Sigmoid colon (tissue), 4 donors: ENCODE results near the gene PFDN4.

Source experiments
- POLR2AphosphoS5 ChIP-seq, 4 donors: sonication (generic); formaldehyde crosslinking; IDR thresholded peaks; one replicate each; pipeline ENCODE4 v1.6.1; 2017; ENCODE audit warnings: antibody characterized with exemption in 4 of 4
- TF ChIP-seq, protein P1 (sequence below), 4 experiments: fragments of 450-650 bp in 3 of 4; fragments of 200-600 bp in 1 of 4; IDR thresholded peaks; one replicate each; pipeline ENCODE4 v1.5.1; 2016 to 2019; ENCODE audit warnings: antibody characterized with exemption in 4 of 4, mild to moderate bottlenecking in 3 of 4, moderate library complexity in 2 of 4

DNA sequence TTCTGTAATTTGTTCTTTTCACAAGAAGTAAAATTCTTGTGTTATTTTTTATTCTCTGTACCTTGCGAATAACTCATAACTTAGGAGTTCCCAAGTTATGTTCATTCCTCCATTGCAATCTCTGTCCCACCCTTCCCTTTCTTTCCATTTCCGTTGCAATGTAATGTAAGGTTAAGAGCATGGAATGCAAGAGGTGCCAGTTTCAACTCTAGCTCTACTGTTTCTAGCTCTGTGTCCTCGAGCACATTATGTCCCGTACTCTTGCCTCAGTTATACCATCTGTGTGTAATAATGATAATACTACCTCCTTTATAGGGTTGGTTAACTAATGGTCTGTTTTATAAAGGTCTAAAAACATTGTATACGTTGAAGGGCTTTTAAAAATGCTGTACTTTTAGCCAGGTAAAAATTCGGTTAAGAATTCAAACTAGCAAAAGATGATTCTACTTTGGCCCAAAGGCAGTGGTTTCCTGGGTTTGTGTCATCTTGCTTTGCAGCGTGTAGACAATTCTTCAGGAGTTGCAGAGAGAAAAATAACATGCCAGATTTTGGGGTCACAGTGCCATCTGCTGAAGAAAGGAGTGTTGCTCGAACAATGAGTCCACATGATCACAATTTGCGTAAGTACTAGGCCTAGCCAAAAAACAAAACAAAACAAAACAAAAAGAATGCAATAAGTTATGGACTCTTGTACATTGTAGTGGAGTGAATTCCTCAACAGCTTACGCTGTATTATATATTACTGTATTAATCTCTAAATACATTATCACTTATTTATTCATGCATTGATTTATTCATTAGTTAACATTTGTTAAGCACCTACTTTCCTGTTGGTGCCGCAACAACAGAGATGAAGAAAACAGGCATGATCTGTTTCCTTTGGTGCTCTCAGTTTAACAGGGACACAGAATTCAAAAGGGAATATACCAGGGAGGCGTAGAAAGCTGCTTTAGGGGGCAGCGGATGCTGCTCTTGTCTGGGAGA lies 10.0 kb upstream of the PFDN4 start:
- TF ChIP-seq, protein P1, sequence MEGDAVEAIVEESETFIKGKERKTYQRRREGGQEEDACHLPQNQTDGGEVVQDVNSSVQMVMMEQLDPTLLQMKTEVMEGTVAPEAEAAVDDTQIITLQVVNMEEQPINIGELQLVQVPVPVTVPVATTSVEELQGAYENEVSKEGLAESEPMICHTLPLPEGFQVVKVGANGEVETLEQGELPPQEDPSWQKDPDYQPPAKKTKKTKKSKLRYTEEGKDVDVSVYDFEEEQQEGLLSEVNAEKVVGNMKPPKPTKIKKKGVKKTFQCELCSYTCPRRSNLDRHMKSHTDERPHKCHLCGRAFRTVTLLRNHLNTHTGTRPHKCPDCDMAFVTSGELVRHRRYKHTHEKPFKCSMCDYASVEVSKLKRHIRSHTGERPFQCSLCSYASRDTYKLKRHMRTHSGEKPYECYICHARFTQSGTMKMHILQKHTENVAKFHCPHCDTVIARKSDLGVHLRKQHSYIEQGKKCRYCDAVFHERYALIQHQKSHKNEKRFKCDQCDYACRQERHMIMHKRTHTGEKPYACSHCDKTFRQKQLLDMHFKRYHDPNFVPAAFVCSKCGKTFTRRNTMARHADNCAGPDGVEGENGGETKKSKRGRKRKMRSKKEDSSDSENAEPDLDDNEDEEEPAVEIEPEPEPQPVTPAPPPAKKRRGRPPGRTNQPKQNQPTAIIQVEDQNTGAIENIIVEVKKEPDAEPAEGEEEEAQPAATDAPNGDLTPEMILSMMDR (IDR thresholded peaks at IDR 0.05) = no peak
- no peak for TF ChIP-seq POLR2AphosphoS5 (IDR thresholded peaks at IDR 0.05)
